CD4-positive, alpha-beta T cell treated with Interleukin-17A for 4 hours (primary cell): Measurements from ENCODE around the gene PTPN11.
"Not testable (repeated sequence)": the region's sequence is repeated elsewhere in the genome, so short reads cannot be mapped to it uniquely, and the experiment has no call there.

Source experiments
- DNase-seq: peaks from one replicate; pipeline ENCODE4 v3.0.0-alpha.2; 2020; ENCODE audit warnings: mixed read lengths

The PTPN11 gene

GRCh38 chr12:112418608-112419296 is at the start of gene PTPN11:
Gene PTPN11, plus strand, starts transcription at chr12:112418947. Its CDS starts 165 bp downstream, at chr12:112419112.
- DNase-seq = peak; percentile 89

GRCh38 chr12:112370199-112370598 is 48.5 kb upstream of the PTPN11 start:
- no peak for DNase-seq

- DNase-seq = no peak
These were observed 47.8 kb upstream of the PTPN11 start for GRCh38 chr12:112370868-112371510.

- no peak for DNase-seq
These were observed 44.5 kb upstream of the PTPN11 start for GRCh38 chr12:112374166-112374740.

- DNase-seq = no peak
These were observed 43.6 kb upstream of the PTPN11 start for GRCh38 chr12:112375105-112375504.

- no peak for DNase-seq
These were observed 37.9 kb upstream of the PTPN11 start for GRCh38 chr12:112380663-112381405.

- peak; percentile 30 for DNase-seq
These were observed 37.3 kb upstream of the PTPN11 start for GRCh38 chr12:112381406-112381882.

GRCh38 chr12:112381883-112382796 is 36.6 kb upstream of the PTPN11 start, which contains the start of gene HECTD4:
Gene HECTD4, minus strand, starts transcription at chr12:112382431. Its CDS starts 303 bp downstream, at chr12:112382128.
- DNase-seq = peak; percentile 98

- DNase-seq = no peak
These were observed 35.9 kb upstream of the PTPN11 start for GRCh38 chr12:112382866-112383265.

GRCh38 chr12:112386726-112387125 is 32.0 kb upstream of the PTPN11 start:
- no peak for DNase-seq

GRCh38 chr12:112389228-112389627 is 29.5 kb upstream of the PTPN11 start:
- no peak for DNase-seq

GRCh38 chr12:112389922-112390654 is 28.7 kb upstream of the PTPN11 start:
- not testable (repeated sequence) for DNase-seq

- DNase-seq = no peak
These were observed 25.4 kb upstream of the PTPN11 start for GRCh38 chr12:112393328-112393727.

GRCh38 chr12:112401054-112401453 is 17.7 kb upstream of the PTPN11 start:
- DNase-seq = no peak

- no peak for DNase-seq
These were observed 16.7 kb upstream of the PTPN11 start for GRCh38 chr12:112401903-112402498.

GRCh38 chr12:112406519-112407488 is 11.9 kb upstream of the PTPN11 start:
- no peak for DNase-seq

GRCh38 chr12:112407683-112408082 is 11.1 kb upstream of the PTPN11 start:
- DNase-seq = not testable (repeated sequence)

- DNase-seq = peak; percentile 36
These were observed 10.1 kb upstream of the PTPN11 start for GRCh38 chr12:112408621-112409020.

- DNase-seq = peak; percentile 77
These were observed 9.5 kb upstream of the PTPN11 start, which contains the start of gene RPL6 for GRCh38 chr12:112409064-112409905. Gene RPL6, minus strand, starts transcription at chr12:112409605. Its CDS starts 949 bp downstream, at chr12:112408656.
